Measurements from ENCODE around the gene MTHFD2. TPM values are rescaled to one million over a fixed set of nuclear protein-coding genes. Genes with fewer than 3 reads are reported as not detected.
"Not testable (repeated sequence)": the region's sequence is repeated elsewhere in the genome, so short reads cannot be mapped to it uniquely, and the experiment has no call there.

MTHFD2 gene
- total and polyA plus RNA-seq, 2 of the 8 experiments (the other 6 are each of a cell fraction or from before 2014, with no cell fraction given): 99.5 to 291 TPM

- peak; percentile 31 to 75; a peak in 1 of 4 replicates for TF ChIP-seq SIN3A (conservative IDR thresholded peaks at IDR 0.05 in 1 of 2, IDR thresholded peaks at IDR 0.05 in 1 of 2; ENCODE audit: low read depth in 1 of 2, low read length in 2 of 2)
- no peak for TF ChIP-seq KDM1A (IDR thresholded peaks at IDR 0.05; ENCODE audit: borderline replicate concordance, low read length)
- TF ChIP-seq CREB1 (IDR thresholded peaks at IDR 0.05): no peak
- no peak for TF ChIP-seq NRF1 (IDR thresholded peaks at IDR 0.05; ENCODE audit: low read depth, low read length)
- no peak for TF ChIP-seq E2F6 (IDR thresholded peaks at IDR 0.05)
- TF ChIP-seq TCF12 (IDR thresholded peaks at IDR 0.05; ENCODE audit: low read depth, low read length): peak; percentile 92
- TF ChIP-seq, protein P1, sequence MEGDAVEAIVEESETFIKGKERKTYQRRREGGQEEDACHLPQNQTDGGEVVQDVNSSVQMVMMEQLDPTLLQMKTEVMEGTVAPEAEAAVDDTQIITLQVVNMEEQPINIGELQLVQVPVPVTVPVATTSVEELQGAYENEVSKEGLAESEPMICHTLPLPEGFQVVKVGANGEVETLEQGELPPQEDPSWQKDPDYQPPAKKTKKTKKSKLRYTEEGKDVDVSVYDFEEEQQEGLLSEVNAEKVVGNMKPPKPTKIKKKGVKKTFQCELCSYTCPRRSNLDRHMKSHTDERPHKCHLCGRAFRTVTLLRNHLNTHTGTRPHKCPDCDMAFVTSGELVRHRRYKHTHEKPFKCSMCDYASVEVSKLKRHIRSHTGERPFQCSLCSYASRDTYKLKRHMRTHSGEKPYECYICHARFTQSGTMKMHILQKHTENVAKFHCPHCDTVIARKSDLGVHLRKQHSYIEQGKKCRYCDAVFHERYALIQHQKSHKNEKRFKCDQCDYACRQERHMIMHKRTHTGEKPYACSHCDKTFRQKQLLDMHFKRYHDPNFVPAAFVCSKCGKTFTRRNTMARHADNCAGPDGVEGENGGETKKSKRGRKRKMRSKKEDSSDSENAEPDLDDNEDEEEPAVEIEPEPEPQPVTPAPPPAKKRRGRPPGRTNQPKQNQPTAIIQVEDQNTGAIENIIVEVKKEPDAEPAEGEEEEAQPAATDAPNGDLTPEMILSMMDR (IDR thresholded peaks at IDR 0.05; ENCODE audit: control extremely low read depth in 1 of 3, insufficient read depth in 1 of 3, low read depth in 1 of 3, low read length in 3 of 3): peak in 2 of 3 experiments; percentile 2 to 12; a peak in 1 of 4 replicates
- no peak for TF ChIP-seq JUND (IDR thresholded peaks at IDR 0.05; ENCODE audit: low read length)
These were observed 30.4 kb downstream of the MTHFD2 start (continued) for GRCh38 chr2:74228772-74229171.

- FAIRE-seq; H3K36me3 ChIP-seq (ENCODE audit: control insufficient read depth in 2 of 4, insufficient read depth in 4 of 4, low read length in 3 of 4); H3K23ac ChIP-seq (ENCODE audit: insufficient read length); H3K27me3 ChIP-seq (replicated peaks in 1 of 4; ENCODE audit: control insufficient read depth in 3 of 4, extremely low read depth in 1 of 4, insufficient read depth in 3 of 4, low read length in 3 of 4); H3K9ac ChIP-seq (replicated peaks in 1 of 4; ENCODE audit: extremely low read depth in 1 of 4, low read depth in 3 of 4, low read length in 3 of 4); H3K79me2 ChIP-seq (ENCODE audit: control insufficient read depth in 1 of 2, insufficient read depth in 2 of 2, low read length in 2 of 2); H4K5ac ChIP-seq (ENCODE audit: insufficient read length, low read depth, low read length); H3K14ac ChIP-seq (ENCODE audit: insufficient read length); H4K8ac ChIP-seq (ENCODE audit: extremely low read depth, insufficient read depth, low read length); H3K27ac ChIP-seq (ENCODE audit: low read depth, low read length); H3K4ac ChIP-seq (replicated peaks; ENCODE audit: insufficient read length, low read depth, low read length); H3K23me2 ChIP-seq (ENCODE audit: low read depth, low read length); H3K4me2 ChIP-seq (ENCODE audit: insufficient read depth in 1 of 2, low read depth in 2 of 2, low read length in 2 of 2); H2AFZ ChIP-seq (ENCODE audit: low read length); H4K20me1 ChIP-seq (replicated peaks in 1 of 2; ENCODE audit: control insufficient read depth in 1 of 2, insufficient read depth in 2 of 2, low read length in 2 of 2); H3K79me1 ChIP-seq (ENCODE audit: low read depth, low read length); H3K9me3 ChIP-seq (ENCODE audit: insufficient read depth in 2 of 2, low read depth in 1 of 2, low read length in 1 of 2); DNase-seq (ENCODE audit: low read depth in 1 of 2, low spot score in 2 of 2); H2BK120ac ChIP-seq (replicated peaks; ENCODE audit: low read depth, low read length); H3K4me1 ChIP-seq (replicated peaks in 1 of 4; ENCODE audit: control insufficient read depth in 3 of 4, insufficient read depth in 4 of 4, low read length in 3 of 4); H2BK5ac ChIP-seq (ENCODE audit: low read depth, low read length); H4K91ac ChIP-seq (replicated peaks; ENCODE audit: insufficient read length, low read length); H3K18ac ChIP-seq (ENCODE audit: extremely low read depth, low read length); H2AK5ac ChIP-seq (ENCODE audit: low read depth, low read length); H2BK12ac ChIP-seq (ENCODE audit: low read depth, low read length); H2BK15ac ChIP-seq (ENCODE audit: low read length); H3K4me3 ChIP-seq (ENCODE audit: extremely low read depth in 1 of 4, insufficient read depth in 2 of 4, low read depth in 3 of 4, low read length in 4 of 4); H3K56ac ChIP-seq (replicated peaks; ENCODE audit: insufficient read length, low read depth, low read length); H2BK20ac ChIP-seq (ENCODE audit: low read length): not testable (repeated sequence)
- 86% methylated on average over 5 of the region's 5 CpGs; no CpG with 5 or more reads in 1 of the 2 experiments for WGBS, 2 experiments (ENCODE audit: extremely low coverage in 1 of 2, insufficient coverage in 1 of 2, insufficient read length in 1 of 2, insufficient replicate concordance in 2 of 2, low coverage in 1 of 2, low lambda C conversion rate in 2 of 2, missing lambda C conversion rate in 1 of 2)
- CTCF ChIA-PET (ENCODE audit: partially characterized antibody): interaction anchor here (0.7 to 1.5 kb wide), 2 partner anchors 11 to 32 kb away, joined by 3 read pairs; partner anchors contain the start of gene MTHFD2
- POLR2A ChIA-PET (ENCODE audit: partially characterized antibody): interaction anchor here (8.2 to 72.1 kb wide), 2 partner anchors 13 to 52 kb away, joined by 73 to 2699 read pairs; partner anchors contain the start of genes BOLA3, MOB1A and MTHFD2
These were observed 31.4 kb downstream of the MTHFD2 start for GRCh38 chr2:74229865-74230264.
